GM18909 (cell line): ENCODE data around the gene ZEB2.

Experiments
- ATAC-seq: cut with Tn5 transposase; IDR thresholded peaks from one replicate; pipeline ENCODE4 v1.9.1; 2021; ENCODE audit warnings: mild to moderate bottlenecking; ENCODE audit not compliant: unreplicated experiment, poor library complexity

Gene ZEB2

DNA sequence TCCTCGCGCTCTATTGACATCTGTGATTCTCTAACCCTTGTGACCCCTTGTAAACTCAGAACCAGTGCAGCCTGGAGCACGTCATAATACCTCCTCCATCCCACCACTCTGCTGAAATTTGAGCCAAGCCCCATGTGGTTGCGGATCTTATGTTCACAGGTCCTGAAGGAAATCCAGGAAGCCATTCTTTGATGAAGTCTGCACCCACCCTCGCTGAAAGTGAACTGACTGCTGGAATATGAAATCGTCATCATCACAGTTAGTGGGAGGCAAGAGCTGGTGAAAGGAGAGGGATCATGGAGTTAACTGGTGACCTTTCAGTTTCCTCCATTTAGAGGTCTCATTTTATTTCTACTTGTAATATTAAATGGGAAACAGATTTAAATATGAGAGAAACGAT is 21.6 kb downstream of the ZEB2 start:
- no peak for ATAC-seq

DNA sequence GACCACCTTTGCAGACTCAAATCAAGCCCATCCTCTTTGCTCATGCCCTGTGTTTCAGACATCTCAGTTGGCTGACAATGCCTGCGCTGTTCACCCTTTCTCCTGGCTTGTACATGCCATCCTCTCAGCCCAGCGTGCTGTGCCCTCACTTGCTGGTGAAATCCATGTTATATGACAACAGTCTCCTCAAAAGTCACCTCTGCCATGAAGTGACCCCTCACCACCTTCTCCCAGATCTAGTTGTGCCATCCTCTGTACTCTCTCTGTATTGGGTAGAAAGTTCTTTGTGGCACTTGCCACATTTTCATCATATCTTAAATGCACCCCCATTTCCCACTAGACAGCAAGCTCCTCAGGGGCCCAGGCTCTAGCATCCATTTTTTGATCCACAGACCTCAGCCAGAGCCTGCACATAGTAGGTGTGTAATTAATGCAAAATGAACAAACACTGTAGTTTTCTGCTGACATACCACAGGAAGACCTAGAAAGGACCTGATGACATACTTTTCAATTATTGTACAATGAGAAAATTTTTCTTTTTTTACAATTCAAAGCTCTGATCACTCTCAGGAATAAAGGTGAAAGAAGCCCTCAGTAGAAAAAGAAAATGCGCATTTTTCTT is 22.8 kb downstream of the ZEB2 start:
- ATAC-seq: no peak

DNA sequence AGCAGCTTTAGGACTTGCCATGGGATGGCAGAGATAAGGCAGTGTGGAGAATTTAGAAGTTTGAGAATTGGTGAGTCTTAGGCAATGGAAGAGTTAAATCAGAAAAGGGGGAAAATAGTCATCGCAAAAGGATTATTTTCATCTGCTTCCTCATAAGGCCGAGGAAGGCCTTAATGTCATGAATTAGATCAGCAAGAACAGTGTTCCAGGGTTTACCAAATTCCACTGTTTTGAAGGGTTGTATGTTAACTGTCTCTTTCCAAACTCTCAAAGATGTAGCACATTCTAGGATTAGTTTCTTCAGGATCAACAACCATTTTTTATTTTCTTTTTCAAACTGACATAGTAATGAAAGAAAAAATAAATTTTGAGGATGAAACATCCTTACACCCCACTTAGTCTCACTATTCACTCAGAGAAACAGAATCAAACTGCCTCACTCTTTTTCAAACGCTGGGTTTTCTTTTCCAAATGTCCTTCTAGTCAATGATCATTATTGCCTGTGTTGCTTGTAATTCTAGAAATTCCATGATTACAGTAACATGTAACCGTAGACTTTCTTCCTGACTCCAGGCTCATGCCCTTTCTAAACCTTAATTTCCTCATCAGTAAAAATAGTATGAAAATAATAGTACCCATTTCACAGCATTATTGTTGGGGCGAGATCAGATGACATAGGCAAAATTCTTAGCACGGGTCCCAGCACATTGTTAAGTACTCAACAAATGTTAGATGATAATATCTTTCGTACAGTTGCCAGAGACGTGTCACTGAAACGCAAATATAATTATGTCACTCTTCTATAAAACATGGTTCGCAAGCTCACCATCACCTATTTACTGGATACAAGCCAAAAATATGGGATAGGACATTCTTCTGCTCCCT is 23.6 kb downstream of the ZEB2 start:
- ATAC-seq: no peak

DNA sequence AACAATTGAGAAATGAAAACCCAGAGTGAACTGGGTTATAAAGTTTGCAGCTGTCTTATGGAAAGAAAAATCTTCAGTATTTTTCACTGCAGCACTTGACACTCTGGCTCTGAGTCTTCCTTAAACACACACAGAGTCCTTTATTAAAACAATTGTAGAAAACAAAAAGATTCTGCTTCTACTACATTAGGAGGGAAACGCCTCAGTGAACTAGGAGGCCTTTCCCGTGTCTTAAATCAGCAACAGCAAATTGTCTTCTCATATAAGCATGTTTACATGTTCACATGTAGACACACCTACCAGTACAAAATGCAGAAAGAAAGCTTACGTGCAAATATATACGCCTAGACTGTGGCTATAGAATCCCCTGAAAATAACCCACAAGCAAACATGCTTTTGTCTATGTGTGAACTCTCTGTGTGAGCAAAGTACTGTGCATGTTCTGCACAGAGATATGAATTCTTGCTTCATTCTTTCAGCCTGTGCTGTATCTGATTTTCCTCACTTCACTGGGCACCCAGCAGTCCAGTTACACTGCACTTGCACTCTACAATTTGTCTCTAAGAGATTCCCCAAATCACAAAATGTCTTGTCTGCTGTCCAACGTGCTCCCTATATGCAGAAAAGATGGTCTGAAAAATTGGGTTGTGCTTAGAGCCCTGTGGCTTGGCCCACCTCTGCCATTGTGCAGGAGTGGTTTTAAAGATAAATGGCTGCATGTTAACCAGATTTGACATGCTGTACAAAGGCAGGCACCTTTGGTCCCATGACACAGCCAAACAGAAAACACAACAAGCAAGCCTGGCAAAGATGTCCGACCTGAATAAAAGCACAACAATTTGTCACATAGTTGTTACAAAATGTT is 24.5 kb downstream of the ZEB2 start:
- no peak for ATAC-seq

DNA sequence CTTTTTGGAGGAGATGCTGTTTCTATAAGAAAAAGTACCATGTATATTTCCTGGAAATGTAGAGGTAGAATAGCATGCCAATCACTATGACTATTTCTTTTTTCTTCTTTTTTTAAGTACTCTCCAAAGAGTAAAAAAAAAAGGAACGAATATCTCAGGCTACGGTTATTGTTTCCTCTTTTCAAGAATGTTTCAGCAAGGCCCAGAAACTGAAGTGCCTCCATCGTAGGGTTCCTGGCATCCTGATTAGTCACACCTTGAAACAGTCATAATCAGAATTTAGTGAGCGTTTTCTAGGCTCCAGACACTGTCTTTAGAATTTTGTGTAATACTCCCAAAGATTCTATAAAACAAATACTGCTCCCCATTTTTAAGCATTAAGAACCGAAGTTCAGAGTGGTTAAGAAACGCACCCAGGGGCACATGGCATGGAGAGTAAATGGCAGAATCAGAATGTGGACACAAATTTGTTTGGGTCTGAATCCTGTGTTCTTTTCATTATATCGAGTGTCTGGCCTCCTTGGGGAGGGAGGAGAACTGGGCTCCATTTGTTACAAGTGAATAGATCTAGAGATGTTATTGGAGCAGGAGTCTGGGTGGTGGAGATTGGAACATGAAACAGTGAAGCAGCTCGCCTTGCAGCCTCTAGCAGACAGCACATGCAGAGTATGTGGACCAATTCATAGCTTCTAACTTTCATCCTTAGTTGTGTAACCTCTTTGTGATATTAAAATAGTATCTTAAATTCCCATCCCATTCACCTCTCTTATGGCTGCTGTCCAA is 26.7 kb downstream of the ZEB2 start:
- ATAC-seq: no peak

DNA sequence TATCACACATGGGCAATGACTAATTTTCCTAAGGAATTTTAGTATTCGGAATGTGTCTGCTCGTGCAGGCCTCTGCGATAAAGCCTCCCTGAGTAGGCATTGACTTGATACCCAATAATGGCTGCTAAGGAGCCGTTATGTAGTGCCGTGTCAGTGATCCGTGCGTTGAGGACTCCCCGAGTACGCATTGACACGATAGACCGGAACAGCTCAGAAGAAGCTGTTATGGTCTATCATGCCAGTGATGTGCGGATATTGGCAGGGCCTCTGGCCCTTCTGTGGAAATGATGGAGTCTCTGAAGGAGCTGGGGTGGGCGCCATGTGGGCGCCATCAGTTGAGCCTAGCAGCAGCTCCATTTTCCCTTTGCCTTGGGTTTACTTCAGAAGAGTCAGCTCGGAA is 29.1 kb downstream of the ZEB2 start:
- no peak for ATAC-seq

DNA sequence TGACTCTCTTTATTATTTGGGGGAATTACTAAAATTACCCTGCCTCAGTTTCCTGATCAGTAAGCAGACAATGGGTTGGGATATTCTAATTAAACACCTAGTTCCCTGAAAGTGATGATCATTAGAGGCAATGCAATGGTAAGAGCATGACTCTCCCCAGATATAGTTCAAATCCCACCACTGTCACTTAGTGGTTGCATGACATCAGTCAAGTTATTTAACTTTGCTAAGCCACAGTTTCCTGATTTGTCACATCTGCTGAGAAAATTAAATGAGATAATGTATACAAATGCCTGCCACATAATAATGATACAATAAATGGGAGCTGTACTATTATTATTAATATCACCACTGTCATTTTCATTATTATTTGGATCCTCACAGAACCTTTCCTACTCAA is 29.9 kb downstream of the ZEB2 start:
- ATAC-seq: no peak

DNA sequence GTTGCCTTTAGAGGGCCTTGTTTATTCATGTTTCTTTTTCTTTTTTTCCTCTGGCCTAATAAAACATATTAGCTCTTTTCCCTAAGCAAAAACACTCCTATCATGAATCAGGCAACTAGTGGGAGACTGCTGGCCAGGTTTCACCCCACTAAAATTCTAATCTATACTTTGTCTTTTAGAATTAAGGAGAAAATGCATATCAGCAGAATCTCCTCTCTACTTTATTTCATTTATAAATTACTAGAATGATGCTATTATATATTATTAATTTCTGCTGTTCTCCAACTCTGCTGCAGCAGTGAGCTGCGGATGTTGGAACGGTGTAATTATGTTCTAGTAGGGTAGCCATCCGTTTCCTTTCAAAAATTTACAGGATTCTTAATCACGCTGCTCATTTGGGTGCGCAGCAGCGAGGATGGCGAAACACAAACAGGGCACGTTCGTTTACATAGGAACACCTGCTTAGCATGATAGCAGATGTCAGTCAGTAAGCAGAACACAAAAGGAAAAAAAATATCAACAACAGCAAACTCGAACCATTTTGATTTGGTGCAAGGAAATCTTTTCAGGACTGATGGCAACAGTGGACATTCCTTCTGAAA is 30.5 kb downstream of the ZEB2 start:
- no peak for ATAC-seq

DNA sequence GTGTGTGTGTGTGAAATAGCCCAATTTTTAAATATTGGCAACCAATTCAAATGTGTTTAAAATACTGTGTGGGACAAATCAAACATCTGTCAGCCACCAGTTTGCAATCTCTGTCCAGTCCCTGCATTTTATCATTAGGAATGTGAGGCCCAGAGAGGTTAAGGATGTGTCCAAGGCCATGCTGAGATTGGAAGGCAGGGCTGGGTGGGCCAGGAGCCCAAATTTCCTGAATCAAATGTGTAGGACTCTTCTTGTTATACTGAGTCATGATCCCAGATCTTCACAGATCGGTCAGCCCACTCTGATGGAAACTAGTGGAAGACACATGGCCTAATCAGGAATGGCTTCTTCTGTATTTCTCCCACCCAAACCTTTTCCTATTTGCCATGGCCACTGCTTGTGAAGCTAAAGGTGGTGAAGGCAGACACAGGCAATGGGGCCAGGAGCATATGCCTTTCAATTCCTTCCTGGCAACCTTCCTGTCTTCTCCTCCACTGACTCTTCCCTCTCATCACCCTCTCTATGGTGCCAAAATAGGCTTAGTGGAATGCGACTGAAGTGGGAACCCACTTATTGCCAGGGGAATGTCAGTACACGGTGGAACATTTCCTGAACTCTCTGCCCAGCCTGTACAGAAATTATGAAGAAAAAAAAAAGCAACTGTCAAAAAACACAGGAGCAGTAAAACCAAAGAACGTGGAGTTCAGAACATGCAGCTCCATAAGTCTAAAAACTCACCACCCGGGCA is 35.5 kb downstream of the ZEB2 start:
- no peak for ATAC-seq

DNA sequence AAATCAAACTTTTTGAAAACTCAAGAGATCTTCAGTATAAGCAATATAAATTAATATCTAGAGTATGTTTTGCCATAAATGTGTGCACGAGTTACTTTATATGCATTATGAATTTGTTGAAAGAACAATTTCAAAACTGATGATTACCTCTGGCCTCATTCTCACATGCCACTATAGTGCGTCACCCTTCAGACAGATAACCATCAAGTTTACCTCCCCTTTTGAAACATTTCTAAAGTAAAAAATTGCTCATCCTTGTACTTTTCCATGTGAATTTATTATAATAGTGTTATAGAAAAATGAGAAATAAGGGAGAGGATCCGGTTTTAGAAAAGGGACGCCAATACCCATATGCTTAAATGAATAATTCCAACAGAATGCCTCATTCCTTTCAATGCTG is 38.3 kb downstream of the ZEB2 start:
- no peak for ATAC-seq

DNA sequence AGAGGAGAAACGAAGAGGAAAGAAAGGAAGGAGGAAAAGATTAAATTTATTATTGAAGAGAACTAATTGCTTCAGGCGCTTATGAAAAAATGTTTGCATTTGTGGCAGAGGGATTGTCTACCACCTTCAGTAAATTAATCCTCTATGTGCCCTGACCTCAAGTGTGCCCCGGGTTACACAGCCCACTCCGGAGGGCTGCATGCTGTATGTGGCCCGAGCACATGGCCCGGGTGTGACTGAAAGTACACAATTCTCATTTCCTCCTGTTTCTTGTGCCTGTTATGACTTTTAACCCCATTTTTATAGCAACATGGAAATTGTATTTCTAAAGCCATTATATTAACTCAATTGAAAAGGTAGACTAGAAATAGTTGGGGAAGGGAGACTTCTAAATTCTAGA is 38.8 kb downstream of the ZEB2 start:
- ATAC-seq: no peak

DNA sequence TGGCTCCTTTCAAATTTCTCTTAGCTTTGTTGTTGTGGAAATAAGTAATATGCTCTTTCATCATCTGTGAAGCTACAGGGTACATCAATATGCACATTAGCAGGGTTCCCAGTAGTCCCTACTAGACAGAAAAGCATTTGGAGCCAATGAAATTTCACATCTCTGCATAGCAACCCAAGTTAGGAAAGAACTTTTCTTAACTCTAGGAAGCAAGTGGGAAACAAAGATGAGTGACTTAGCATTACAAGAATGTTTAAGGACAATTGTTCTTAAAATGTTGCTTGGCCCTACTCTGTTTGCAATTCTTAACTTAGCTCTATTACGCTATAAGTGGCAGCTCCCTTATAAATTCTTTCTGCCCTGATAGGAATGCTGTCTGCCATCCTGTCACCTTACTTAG is 39.6 kb downstream of the ZEB2 start:
- ATAC-seq: no peak

DNA sequence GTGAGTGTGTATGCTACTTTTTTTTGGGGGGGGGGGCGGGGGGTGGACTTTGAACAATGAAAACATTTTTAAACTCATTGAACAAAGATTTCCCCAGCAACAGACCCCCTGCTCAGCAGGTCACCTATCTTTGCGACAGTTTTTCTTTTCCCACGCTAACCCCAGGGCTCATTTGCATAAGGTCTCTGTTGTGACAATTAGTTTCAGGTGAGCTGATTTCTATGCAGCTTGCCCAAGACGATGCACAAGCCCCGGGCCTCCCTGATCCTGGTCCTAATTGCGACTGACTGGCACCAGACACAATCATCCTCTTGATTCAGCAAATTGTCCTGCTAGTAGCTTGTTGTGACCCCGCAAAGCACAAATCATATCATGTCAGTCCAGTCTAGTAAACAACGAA is 40.3 kb downstream of the ZEB2 start:
- no peak for ATAC-seq

DNA sequence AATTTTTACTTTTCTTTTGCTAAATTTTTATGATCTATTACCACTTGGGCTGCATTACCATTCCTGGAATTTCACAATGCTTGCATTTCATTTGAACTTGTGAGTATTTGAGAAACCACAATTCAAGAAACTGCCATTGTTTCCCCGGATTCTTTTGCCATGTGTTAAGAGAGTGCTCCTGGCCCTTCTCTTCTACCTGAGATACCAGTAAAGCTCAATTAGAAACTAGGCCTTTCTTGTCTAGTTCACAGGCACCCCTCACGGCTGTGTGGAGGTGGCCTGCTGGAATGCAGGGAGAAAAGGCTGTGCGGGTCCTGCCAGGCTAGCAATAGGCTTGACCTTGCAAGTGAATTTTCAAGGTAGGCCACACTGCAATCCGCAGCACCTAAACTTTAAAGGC is 40.8 kb downstream of the ZEB2 start:
- ATAC-seq: no peak

DNA sequence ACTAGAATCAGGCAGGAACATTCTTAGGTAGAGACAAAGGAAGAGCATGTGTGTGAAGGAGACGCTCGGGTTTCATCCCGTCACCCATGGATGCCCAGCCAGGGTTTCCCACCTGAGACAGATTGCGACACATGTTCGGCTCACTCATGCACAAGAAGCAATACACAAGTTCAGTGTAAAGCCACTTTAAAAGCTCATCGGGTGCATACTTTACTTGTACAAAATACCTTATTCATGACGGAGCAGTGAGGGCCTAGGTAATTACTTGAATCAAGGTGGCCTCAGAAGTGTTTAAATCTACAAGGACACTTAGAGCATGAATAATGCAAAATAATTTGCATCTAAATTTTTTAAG is 42.0 kb downstream of the ZEB2 start:
- ATAC-seq: no peak

DNA sequence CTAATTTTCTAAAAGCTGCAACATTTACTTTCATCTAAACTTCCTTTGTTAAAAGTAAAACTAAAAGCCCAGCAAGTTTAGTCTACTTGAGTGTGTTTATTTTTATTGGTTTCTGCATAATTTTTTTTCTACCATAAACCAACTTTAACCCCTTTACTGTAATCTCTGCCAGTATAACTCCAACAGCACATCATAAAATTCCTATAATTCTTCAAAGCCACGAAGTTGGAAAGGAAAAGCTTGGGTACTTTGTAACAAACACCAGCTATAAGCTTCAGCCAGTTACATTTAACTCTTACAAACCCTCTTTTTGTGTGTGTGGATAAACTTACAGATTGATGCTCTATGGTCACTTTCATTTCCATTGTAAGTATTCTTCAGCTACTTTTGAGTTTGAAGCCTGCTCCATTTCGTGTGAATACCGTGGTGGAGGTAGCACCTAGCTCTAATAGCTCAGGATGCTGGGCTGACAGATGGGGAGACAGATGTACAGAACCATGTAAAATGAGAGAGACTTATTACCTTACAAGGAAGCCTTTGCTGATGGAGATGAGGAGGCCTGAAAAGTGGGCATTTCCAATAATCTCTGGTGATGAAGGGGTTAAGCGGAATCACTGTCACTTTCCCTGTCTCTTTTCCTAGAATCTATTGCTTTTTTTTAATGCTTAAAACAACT is 42.5 kb downstream of the ZEB2 start:
- ATAC-seq: no peak

DNA sequence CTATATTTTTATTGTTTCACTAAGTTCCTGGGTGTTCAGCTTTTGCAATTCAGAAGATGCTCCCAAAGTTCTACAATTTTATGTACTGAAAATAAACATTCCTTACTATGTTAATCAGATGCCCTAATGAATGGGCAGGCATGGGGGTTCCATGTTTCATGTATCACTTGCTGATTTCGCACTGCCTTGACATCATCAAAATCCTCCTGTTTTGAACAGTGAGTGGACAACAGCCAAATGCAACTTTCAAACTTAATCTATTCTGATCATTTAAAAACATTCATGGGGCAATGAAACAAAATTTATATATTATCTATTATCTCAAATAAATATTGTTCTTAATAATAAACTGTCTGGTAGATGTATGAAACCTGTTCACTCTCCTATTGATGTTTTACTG is 43.2 kb downstream of the ZEB2 start:
- no peak for ATAC-seq

DNA sequence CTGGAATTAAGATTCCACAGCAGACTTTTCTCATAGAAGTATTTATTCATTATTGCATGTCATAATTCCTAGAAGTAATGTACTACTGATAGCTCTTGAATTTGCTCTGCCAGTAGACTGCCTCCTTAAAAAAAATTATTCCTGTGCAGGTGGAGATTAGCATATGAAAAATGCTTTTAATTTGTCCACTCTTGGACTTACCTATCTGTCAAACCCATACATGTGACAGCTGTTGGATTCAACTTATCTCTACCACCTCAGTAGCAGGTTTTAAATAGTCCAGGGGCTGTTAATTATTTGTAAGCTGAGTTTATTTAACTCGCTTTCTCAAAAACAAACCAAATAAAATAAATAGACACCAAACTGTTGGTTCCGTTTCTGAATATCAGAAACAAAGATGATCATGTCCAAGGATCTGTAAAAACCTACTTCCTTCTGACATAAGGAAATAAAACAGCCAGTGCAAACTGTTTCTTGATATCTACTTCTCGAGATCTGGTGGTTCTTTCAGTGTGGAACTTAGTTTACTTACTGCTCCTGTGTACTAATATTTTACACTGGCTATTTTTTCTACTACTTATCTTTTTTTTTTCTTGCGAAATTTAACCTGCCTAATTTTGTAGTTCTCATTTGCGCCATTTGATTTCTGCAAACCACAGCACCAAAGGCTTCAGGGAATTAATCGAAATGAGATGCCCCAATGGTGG is 44.2 kb downstream of the ZEB2 start:
- ATAC-seq: no peak
